DND-41 (cell line): Measurements from ENCODE around the gene TAS2R4.
"Not testable (repeated sequence)": the region's sequence is repeated elsewhere in the genome, so short reads cannot be mapped to it uniquely, and the experiment has no call there.

ENCODE experiments used
- ATAC-seq: fragments of 200-7000 bp; cut with Tn5 transposase; 3 replicates; pipeline ENCODE4 v1.9.1; 2021; ENCODE audit warnings: low read depth; ENCODE audit not compliant: insufficient read depth
- DNase-seq: peaks from one replicate; pipeline ENCODE4 v3.0.0-alpha.2; 2020
- H2AFZ ChIP-seq: 2 replicates; pipeline ENCODE4 v1.6.0; 2012; ENCODE audit warnings: low read depth, low read length
- H3K27ac ChIP-seq: 2 replicates; pipeline ENCODE4 v1.5.1; 2012; ENCODE audit warnings: low read length, inconsistent platforms
- H3K27me3 ChIP-seq: fragments of 200-600 bp; sonication (generic); 2 replicates; pipeline ENCODE4 v1.6.0; 2012; ENCODE audit warnings: low read length, mild to moderate bottlenecking, inconsistent platforms; ENCODE audit not compliant: insufficient read depth, poor library complexity
- H3K36me3 ChIP-seq: 2 replicates; pipeline ENCODE4 v1.5.1; 2012; ENCODE audit warnings: low read length, inconsistent platforms; ENCODE audit not compliant: insufficient read depth
- H3K4me1 ChIP-seq: 2 replicates; pipeline ENCODE4 v1.5.1; 2012; ENCODE audit warnings: mild to moderate bottlenecking, low read length; ENCODE audit not compliant: insufficient read depth
- H3K4me2 ChIP-seq: 2 replicates; pipeline ENCODE4 v1.6.0; 2012; ENCODE audit warnings: mild to moderate bottlenecking, moderate library complexity, low read length, inconsistent platforms; ENCODE audit not compliant: insufficient read depth
- H3K4me3 ChIP-seq, 2 experiments: fragments of 200-600 bp in 1 of 2; shearing (Covaris generic) in 1 of 2; 2 replicates each; pipeline ENCODE4 v1.5.1; 2012 to 2016; ENCODE audit warnings: inconsistent platforms in 2 of 2, low read length in 2 of 2, mild to moderate bottlenecking in 2 of 2, low read depth in 1 of 2, moderate library complexity in 1 of 2
- H3K79me2 ChIP-seq: 2 replicates; pipeline ENCODE4 v1.6.0; 2012; ENCODE audit warnings: low read length, inconsistent platforms; ENCODE audit not compliant: insufficient read depth
- H3K9ac ChIP-seq: 2 replicates; pipeline ENCODE4 v1.6.0; 2012; ENCODE audit warnings: low read depth, mild to moderate bottlenecking, inconsistent platforms, low read length, moderate library complexity
- H3K9me3 ChIP-seq: 2 replicates; pipeline ENCODE4 v1.5.1; 2012; ENCODE audit warnings: low read length, moderate library complexity, mild to moderate bottlenecking, inconsistent platforms; ENCODE audit not compliant: insufficient read depth, severe bottlenecking
- H4K20me1 ChIP-seq: 2 replicates; pipeline ENCODE4 v1.6.0; 2012; ENCODE audit warnings: low read length; ENCODE audit not compliant: insufficient read depth
- CTCF ChIP-seq: IDR thresholded peaks from 2 replicates; pipeline ENCODE4 v1.5.1; 2012; ENCODE audit warnings: borderline replicate concordance, low read length, moderate library complexity, mild to moderate bottlenecking; ENCODE audit not compliant: poor library complexity, severe bottlenecking; ENCODE audit errors: extremely low read depth
- EZH2 ChIP-seq: IDR thresholded peaks from 3 replicates; pipeline ENCODE4 v1.6.1; 2012; ENCODE audit warnings: borderline replicate concordance, low read depth, mild to moderate bottlenecking, moderate library complexity, low read length, inconsistent platforms; ENCODE audit not compliant: severe bottlenecking

Gene TAS2R4

GRCh38 chr7:141763797-141764196 is 12.7 kb upstream of the TAS2R4 start, which contains the start of gene TAS2R3:
Gene TAS2R3, plus strand, starts transcription at chr7:141764097. Its CDS starts 62 bp downstream, at chr7:141764159.
- Histone ChIP-seq H3K9ac (no peak within 1 kb of the TSS), H3K9me3 (no peaks in the 10 kb centered on the region), H3K4me1 (no peaks in the 10 kb centered on the region), H2AFZ (no peak within 1 kb of the TSS), H3K27ac (no peak within 1 kb of the TSS), H4K20me1 (no peaks in the 10 kb centered on the region), H3K27me3 (no peaks in the 10 kb centered on the region), H3K4me2 (no peak within 1 kb of the TSS), H3K79me2 (no peaks in the 10 kb centered on the region), H3K36me3 (peaks cover 49% of the 10 kb centered on the region), H3K4me3 (no peak within 1 kb of the TSS)
- TF ChIP-seq EZH2 (no peak), CTCF (no peak)
- ATAC-seq (no peak), DNase-seq (no peak)

- ATAC-seq, H3K36me3 ChIP-seq, H2AFZ ChIP-seq, H3K27ac ChIP-seq, H3K4me3 ChIP-seq, H3K9ac ChIP-seq, H4K20me1 ChIP-seq, H3K79me2 ChIP-seq, H3K27me3 ChIP-seq, DNase-seq, H3K4me2 ChIP-seq, H3K4me1 ChIP-seq, H3K9me3 ChIP-seq: not testable (repeated sequence)
These were observed 6.3 kb upstream of the TAS2R4 start for GRCh38 chr7:141770083-141770583.

GRCh38 chr7:141785706-141786552 is 9.5 kb downstream of the TAS2R4 start:
- no peaks in the 10 kb centered on the region for H3K27me3 ChIP-seq
- H3K27ac ChIP-seq = no peak overlapping the region
- H3K9me3 ChIP-seq = no peaks in the 10 kb centered on the region
- H3K4me2 ChIP-seq = no peak overlapping the region
- DNase-seq = peak; percentile 35
- no peak overlapping the region for H2AFZ ChIP-seq
- H3K79me2 ChIP-seq = no peaks in the 10 kb centered on the region
- no peak overlapping the region for H3K4me3 ChIP-seq
- 0 out of 2 replicates have a peak, but pooled peaks cover 7% of the 10 kb centered on the region for H3K36me3 ChIP-seq
- TF ChIP-seq EZH2 (no peak), CTCF (peak; percentile 90)
- no peak overlapping the region for H3K9ac ChIP-seq
- 0 out of 2 replicates have a peak, but pooled peaks cover 2% of the 10 kb centered on the region for H4K20me1 ChIP-seq
- no peaks in the 10 kb centered on the region for H3K4me1 ChIP-seq
- ATAC-seq = peak; percentile 91

GRCh38 chr7:141788296-141788695 is 11.8 kb downstream of the TAS2R4 start:
- Histone ChIP-seq H3K27me3 (no peaks in the 10 kb centered on the region), H2AFZ (no peak overlapping the region), H3K4me3 (no peak overlapping the region), H3K4me2 (no peak overlapping the region), H3K9ac (no peak overlapping the region), H3K9me3 (no peaks in the 10 kb centered on the region), H3K36me3 (0 out of 2 replicates have a peak, but pooled peaks cover 7% of the 10 kb centered on the region), H4K20me1 (0 out of 2 replicates have a peak, but pooled peaks cover 2% of the 10 kb centered on the region), H3K4me1 (no peaks in the 10 kb centered on the region), H3K79me2 (no peaks in the 10 kb centered on the region), H3K27ac (no peak overlapping the region)
- no peak for ATAC-seq
- no peak for DNase-seq
- TF ChIP-seq CTCF (no peak), EZH2 (no peak)
